Chondrocyte (in vitro differentiated cells): Measurements from ENCODE around the gene ANP32D. TPM values are rescaled to one million over a fixed set of nuclear protein-coding genes. Genes with fewer than 3 reads are reported as not detected.
"Not testable (repeated sequence)": the region's sequence is repeated elsewhere in the genome, so short reads cannot be mapped to it uniquely, and the experiment has no call there.

ENCODE experiments used
- DNase-seq: peaks from one replicate; pipeline ENCODE4 v3.0.0; 2021; ENCODE audit warnings: mixed read lengths, low spot score
- H3K27ac Mint-ChIP-seq: one replicate; pipeline ENCODE4 v1.8.0; 2021; ENCODE audit warnings: mild to moderate bottlenecking, moderate library complexity, mixed read lengths; ENCODE audit not compliant: unreplicated experiment
- H3K27me3 Mint-ChIP-seq: 2 replicates; pipeline ENCODE4 v1.8.0; 2021; ENCODE audit warnings: low read depth, mixed read lengths
- H3K36me3 Mint-ChIP-seq: 2 replicates; pipeline ENCODE4 v1.8.0; 2021; ENCODE audit warnings: low read depth, mixed read lengths
- H3K4me1 Mint-ChIP-seq: 2 replicates; pipeline ENCODE4 v1.8.0; 2021; ENCODE audit warnings: low read depth, mild to moderate bottlenecking, mixed read lengths
- H3K4me3 Mint-ChIP-seq: one replicate; pipeline ENCODE4 v1.8.0; 2021; ENCODE audit warnings: mild to moderate bottlenecking, moderate library complexity, mixed read lengths; ENCODE audit not compliant: unreplicated experiment
- H3K9me3 Mint-ChIP-seq: 2 replicates; pipeline ENCODE4 v1.8.0; 2021; ENCODE audit warnings: low read depth, mixed read lengths
- total RNA-seq: library from RNA; stranded (reverse); gene quantifications from 3 replicates; pipeline ENCODE4 v1.2.1, GENCODE V29; 2021
- TF ChIP-seq, protein P1 (sequence below): fragments of 200-600 bp; sonication (generic); IDR thresholded peaks from 2 replicates; pipeline ENCODE4 v1.5.0; 2021; ENCODE audit warnings: antibody characterized with exemption, mild to moderate bottlenecking, moderate library complexity

The ANP32D gene
- total RNA-seq, 1 donor from 2014 or later: not detected

DNA sequence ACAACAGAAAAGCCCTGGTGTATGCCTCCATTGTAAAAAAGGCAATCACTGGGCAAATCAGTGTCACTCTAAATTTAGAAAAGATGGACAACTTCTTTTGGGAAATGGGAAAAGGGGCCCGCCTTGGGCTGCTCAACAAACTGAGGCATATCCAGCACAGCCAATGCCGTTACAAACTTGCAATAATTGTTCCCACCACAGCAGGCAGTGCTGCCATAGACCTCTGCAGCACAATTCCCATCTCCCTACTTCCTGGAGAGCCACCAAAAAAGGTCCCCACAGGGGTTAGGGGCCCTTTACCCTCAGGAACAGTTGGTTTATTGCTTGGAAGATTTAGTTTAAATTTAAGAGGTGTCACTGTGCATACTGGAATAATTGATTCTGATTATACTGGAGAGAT is 36.6 kb downstream of the ANP32D start:
- H3K36me3 Mint-ChIP-seq: no peaks in the 10 kb centered on the region
- DNase-seq: no peak
- no peak overlapping the region for H3K4me3 Mint-ChIP-seq
- H3K27me3 Mint-ChIP-seq: peaks cover 27% of the 10 kb centered on the region
- H3K9me3 Mint-ChIP-seq: peaks cover 3% of the 10 kb centered on the region
- H3K4me1 Mint-ChIP-seq: no peaks in the 10 kb centered on the region
- TF ChIP-seq, protein P1, sequence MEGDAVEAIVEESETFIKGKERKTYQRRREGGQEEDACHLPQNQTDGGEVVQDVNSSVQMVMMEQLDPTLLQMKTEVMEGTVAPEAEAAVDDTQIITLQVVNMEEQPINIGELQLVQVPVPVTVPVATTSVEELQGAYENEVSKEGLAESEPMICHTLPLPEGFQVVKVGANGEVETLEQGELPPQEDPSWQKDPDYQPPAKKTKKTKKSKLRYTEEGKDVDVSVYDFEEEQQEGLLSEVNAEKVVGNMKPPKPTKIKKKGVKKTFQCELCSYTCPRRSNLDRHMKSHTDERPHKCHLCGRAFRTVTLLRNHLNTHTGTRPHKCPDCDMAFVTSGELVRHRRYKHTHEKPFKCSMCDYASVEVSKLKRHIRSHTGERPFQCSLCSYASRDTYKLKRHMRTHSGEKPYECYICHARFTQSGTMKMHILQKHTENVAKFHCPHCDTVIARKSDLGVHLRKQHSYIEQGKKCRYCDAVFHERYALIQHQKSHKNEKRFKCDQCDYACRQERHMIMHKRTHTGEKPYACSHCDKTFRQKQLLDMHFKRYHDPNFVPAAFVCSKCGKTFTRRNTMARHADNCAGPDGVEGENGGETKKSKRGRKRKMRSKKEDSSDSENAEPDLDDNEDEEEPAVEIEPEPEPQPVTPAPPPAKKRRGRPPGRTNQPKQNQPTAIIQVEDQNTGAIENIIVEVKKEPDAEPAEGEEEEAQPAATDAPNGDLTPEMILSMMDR: no peak
- no peak overlapping the region for H3K27ac Mint-ChIP-seq

DNA sequence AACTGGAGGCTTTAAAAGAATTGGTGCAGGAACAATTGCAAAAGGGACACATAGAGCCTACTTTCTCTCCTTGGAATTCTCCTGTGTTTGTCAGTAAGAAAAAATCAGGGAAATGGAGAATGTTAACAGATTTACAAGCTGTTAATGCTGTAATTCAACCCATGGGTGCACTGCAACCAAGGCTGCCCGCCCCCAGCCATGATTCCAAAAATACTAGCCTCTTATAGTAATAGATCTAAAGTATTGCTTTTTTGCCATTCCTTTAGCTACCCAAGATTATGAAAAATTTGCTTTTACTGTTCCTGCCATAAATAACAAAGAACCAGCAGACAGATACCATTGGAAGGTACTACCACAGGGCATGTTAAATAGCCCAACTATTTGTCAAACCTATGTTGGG is 37.8 kb downstream of the ANP32D start:
- no peak for DNase-seq
- peaks cover 28% of the 10 kb centered on the region for H3K27me3 Mint-ChIP-seq
- no peak overlapping the region for H3K4me3 Mint-ChIP-seq
- H3K27ac Mint-ChIP-seq: no peak overlapping the region
- H3K4me1 Mint-ChIP-seq: no peaks in the 10 kb centered on the region
- H3K9me3 Mint-ChIP-seq: no peaks in the 10 kb centered on the region
- TF ChIP-seq, protein P1: no peak
- no peaks in the 10 kb centered on the region for H3K36me3 Mint-ChIP-seq

DNA sequence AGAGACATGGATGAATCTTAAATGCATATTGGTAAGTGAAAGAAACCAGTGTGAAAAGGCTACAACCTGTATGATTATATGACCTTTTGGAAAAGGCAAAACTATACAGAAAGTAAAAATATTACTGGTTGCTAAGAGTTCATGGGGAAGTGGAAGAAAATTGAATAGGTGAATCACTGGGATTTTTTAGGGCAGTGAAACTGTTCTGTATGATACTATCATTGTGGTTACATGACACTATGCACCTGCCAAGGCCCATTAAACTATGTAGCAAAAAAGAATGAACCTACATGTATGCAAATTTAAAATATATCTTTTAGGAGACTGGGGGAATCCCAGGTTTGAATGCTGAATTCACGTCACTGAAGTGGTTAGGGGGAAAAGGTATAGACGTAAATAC is 40.5 kb downstream of the ANP32D start:
- Mint-ChIP-seq H3K27me3 (peaks cover 13% of the 10 kb centered on the region), H3K4me1 (no peaks in the 10 kb centered on the region), H3K27ac (no peak overlapping the region), H3K4me3 (no peak overlapping the region), H3K9me3 (no peaks in the 10 kb centered on the region), H3K36me3 (no peaks in the 10 kb centered on the region)
- TF ChIP-seq, protein P1: no peak
- no peak for DNase-seq

DNA sequence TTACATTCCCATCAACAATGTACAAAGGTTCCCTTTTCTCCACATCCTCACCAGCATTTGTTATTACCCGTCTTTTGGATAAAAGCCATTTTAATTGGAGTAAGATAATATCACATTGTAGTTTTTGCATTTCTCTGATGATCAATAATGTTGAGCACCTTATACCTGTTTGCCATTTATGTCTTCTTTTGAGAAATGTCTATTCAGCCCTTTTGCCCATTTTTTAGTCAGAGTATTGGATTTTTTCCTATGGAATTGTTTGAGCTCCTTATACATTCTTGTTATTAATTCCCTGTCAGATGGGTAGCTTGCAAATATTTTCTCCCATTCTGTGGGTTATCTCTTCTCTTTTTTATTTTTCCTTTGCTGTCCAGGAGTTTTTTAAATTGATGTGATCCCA is 42.4 kb downstream of the ANP32D start:
- Mint-ChIP-seq H3K4me3 (no peak overlapping the region), H3K27ac (no peak overlapping the region), H3K4me1 (no peaks in the 10 kb centered on the region), H3K27me3 (peaks cover 10% of the 10 kb centered on the region), H3K36me3 (no peaks in the 10 kb centered on the region), H3K9me3 (no peaks in the 10 kb centered on the region)
- DNase-seq: no peak
- TF ChIP-seq, protein P1: no peak

DNA sequence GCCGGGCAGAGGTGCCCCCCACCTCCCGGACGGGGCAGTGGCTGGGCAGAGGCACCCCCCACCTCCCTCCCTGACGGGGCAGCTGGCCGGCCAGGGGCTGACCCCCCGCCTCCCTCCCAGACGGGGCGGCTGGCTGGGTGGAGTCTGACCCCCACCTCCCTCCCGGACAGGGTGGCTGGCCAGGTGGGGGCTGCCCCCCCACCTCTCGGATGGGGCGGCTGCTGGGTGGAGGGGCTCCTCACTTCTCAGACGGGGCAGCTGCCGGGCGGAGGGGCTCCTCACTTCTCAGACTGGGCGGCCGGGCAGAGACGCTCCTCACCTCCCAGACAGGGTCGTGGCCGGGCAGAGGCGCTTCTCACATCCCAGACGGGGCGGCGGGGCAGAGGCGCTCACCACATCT is 48.0 kb downstream of the ANP32D start:
- not testable (repeated sequence) for H3K36me3 Mint-ChIP-seq, H3K4me1 Mint-ChIP-seq, H3K9me3 Mint-ChIP-seq, H3K27ac Mint-ChIP-seq, H3K4me3 Mint-ChIP-seq, DNase-seq, H3K27me3 Mint-ChIP-seq

Other genes with a start within 250 kb of the ANP32D start
- gene ZNF641, start 121.6 kb upstream of the ANP32D start, total RNA-seq: 8.4 to 12.8 TPM (median 11.1 TPM) in 3 replicates
- gene C12orf54, start 9.9 kb downstream of the ANP32D start, total RNA-seq: not detected in 3 replicates
- gene OR8S1, start 53.1 kb downstream of the ANP32D start, total RNA-seq: not detected in 3 replicates
- gene LALBA, start 97.5 kb downstream of the ANP32D start, total RNA-seq: not detected in 3 replicates
- 26.5 to 29.6 TPM (median 29.0 TPM) in 3 replicates for gene KANSL2, start 209.7 kb downstream of the ANP32D start, total RNA-seq
- 26.4 to 34.9 TPM (median 28.9 TPM) in 3 replicates for gene CCNT1, start 244.1 kb downstream of the ANP32D start, total RNA-seq